Hypothalamus (tissue), 51 donors: ENCODE results near the gene AHRR.

Experiments used
- DNase-seq, 51 donors: peaks; one replicate each; lab custom pipeline; 2025; lab: John Stamatoyannopoulos, UW

The AHRR gene

GRCh38 chr5:451587-452458, 130.3 kb downstream of the AHRR start:
- no peak for DNase-seq

DNA sequence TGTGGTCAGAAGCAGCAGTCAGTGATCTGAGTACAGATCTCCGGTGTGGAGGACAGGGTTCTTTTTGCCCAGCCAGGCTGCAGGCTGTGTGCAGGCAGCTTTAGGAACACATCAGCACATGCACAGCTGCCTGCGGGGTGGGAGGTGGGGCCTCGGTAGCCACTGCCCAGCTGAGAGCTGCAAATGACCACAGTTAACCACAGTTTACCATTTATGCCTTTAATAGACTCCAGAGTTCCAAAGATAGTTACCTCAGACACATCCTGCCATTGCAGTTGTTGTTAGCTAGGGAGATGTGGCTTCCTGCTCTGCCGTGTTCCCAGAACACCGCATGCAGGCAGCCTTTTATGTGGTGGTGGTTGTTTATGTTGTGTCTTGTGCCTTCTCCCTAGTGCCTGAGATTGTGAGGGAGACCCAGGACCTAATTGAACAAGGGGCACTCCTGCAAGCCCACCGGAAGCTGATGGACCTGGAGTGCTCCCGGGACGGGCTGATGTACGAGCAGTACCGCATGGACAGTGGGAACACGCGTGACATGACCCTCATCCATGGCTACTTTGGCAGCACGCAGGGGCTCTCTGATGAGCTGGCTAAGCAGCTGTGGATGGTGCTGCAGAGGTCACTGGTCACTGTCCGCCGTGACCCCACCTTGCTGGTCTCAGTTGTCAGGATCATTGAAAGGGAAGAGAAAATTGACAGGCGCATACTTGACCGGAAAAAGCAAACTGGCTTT, 131.6 kb downstream of the AHRR start:
- no peak for DNase-seq

DNA sequence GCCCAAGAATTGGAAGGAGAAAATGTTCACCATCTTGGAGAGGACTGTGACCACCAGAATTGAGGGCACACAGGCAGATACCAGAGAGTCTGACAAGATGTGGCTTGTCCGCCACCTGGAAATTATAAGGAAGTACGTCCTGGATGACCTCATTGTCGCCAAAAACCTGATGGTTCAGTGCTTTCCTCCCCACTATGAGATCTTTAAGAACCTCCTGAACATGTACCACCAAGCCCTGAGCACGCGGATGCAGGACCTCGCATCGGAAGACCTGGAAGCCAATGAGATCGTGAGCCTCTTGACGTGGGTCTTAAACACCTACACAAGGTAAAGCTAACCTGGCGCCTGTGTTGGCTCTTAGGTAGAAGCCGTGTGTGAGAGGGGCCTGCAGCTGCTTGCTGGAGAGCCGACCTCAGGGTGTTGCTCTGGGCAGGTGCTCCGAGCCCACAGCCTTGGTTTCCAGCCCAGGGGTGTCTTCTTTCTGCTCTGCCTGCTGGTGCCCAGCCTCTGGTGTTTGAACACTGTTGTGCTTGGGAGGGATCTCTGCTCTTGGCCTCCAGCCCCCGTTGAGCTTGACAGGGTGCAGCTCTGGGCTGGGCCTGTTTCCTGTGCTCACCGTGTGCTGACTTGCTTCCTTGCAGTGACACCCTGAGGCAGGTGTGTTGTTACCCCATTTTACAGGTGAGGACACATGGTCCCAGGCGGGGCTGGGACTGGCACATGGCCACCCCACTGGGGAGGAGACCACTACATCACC, 132.4 kb downstream of the AHRR start:
- no peak for DNase-seq

DNA sequence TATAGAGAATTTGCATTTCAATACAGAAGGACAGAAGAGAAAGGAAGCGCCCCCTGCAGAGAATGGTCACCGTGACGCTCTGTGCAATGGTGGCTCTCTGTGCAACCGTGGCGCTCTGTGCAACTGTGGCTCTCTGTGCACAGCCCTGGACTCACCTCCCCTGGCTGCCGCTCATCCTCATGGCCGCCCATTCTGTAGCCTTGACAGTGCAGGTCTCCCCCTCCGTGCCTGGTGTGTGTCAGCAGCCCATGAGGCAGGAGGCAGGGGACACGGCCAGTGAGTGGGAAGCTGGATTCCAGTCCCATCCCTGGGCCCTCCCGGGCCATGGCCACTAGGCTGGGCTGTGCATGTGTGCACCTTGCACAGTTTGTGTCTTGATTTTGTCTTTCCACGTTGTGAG, 133.4 kb downstream of the AHRR start:
- no peak for DNase-seq

DNA sequence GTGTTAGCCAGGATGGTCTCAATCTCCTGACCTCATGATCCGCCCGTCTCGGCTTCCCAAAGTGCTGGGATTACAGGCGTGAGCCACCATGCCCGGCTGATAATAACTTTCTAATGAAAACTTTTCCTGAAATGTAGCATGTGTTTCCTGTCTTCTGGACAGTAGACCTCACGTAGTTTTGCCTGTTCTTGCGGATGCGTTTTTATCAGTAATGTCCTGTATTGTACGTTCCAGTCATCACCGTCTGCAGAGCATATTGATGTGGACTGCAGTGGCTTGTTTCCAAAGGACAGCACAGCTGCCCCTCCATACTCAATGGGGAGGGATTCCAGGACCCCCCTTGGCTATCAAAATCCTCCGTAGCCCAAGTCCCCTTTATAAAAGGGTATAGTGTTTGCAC, 134.3 kb downstream of the AHRR start:
- DNase-seq: no peak

DNA sequence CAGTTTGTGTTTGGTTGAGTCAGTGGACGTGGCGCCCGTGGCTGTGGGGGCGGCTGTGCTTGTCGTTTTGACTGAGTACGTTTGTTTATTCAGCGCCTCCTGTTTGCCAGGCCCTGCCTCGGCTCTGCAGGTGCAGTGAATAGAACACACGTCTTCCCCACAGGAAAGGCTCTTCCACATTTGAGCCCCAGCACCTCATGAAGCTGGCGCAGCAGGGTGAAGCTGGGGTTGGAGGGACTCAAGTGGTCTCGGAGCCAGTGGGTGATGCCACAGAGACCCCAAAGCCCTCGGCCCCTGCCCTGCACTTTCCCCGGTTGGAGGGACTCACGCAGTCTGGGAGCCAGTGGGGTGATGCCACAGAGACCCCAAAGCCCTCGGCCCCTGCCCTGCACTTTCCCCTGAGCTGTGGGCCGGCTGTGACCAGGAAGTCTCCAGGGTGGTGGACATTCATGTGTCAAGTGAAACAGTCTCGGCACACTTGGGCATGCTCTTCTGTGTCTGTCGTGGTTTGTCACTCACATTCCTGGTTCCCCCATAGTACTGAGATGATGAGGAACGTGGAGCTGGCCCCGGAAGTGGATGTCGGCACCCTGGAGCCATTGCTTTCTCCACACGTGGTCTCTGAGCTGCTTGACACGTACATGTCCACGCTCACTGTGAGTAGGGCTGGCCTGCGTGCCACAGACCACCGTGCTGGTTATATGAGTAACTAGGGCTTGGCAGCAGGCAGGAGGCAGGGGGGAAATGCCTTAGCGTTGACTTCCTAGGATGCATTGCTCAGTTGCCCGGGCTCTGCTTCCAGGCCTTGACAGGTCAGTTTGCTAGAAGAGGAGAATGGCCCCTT, 135.1 kb downstream of the AHRR start:
- no peak for DNase-seq

DNA sequence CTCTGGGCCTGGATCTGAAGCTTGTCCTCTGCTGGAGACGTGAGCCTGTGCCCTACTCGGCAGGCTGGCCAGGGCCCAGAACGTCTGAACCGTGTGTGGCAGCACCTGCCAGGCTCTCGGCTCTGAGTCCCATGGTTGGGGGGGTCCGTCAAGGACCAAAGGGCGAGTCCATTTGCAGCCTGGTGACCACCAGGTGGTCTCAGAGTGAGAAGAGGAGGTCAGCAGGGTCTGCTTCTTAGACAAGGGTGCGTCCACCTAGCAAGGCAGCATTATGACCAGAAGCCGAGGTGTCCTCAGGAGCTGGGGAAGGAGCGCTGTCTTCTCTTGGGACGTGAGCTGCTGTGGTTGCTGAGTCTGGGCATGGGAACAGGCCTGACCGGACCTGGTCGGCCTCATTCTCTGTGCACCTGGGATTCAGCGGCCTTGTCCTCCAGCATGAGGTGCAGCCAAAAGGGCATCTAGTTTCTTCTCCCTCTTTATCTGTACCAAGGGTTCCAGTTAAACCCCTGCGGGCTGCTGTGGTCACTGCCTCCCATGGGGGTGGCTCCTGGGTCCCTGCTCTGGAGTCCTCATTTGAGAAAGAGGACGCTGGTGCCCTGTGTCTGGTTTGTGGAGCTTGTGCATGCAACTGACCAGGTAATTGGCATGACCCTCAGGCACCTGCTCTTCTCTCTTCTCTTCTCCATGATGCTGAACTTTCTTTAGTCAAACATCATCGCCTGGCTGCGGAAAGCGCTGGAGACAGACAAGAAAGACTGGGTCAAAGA, 135.9 kb downstream of the AHRR start:
- DNase-seq: no peak

DNA sequence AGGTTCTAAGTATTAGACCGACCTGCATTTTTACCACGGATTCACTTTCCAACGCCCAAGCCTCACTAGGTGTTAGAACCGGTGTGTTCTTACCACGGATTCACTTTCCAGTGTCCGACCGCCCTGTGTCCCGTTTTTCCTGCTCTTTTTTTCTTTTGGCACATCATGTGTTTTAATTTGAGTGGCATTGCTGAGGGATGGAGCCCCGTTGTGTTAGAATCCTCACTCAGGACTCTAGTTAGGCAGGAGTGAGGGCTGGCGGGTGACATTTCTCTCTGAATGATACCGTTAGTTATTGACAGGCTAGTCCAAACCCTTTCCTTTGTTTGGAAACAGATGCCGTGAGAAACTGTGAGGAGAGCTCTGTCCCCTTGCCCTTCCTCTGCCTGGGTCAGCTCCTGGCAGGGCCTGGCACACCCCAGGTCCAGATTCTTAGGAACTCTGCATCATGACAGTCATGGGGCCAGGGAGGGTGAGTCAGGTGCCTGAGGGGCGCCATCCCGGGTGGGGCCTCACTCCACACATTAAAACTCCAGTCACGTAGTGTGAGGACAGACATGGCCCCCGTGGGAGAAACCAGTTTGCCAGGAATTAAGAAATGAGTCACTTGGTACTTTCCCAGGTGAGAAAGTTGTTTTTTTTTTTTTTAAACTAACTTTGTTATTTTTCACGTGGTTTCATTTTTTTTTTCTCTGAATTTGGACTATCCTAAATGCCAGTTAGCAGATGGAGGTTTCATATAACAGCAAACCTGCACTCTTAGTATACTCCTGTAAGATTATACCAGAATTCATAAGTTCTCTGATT, 137.2 kb downstream of the AHRR start:
- DNase-seq: no peak

DNA sequence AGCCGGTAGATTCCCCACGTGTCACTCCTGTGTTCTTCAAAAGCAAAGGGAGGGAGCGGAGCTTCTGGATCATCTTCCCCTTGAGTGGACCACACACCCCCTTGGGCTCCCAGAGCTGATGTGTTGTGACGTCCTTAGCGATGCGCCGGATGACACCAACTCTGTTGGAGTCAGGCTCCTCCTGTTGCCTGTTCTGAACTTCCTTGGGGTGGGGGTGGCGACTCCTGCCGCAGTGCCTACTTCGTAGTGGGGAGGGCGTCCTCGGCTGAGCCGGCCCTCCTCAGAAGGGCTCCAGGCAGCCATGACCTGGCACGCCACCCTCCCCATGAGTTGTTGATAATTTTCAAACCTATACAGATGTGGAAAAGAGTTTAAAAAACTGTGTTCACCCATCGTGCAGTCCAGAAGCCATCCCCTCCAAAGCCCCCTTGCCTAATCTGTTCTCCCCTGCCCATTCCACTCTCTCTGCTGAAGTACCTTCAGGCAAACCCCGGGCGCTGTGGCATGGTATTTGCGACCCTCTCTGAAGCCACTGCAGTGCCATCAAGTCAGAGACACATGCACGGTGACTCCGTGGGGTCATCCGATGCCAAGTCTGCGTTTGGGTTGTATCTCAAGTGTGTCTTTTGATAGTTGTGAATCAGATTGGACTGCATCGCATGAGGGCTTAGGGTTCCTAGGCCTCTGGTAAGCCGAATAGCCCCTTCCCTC, 138.2 kb downstream of the AHRR start:
- no peak for DNase-seq

DNA sequence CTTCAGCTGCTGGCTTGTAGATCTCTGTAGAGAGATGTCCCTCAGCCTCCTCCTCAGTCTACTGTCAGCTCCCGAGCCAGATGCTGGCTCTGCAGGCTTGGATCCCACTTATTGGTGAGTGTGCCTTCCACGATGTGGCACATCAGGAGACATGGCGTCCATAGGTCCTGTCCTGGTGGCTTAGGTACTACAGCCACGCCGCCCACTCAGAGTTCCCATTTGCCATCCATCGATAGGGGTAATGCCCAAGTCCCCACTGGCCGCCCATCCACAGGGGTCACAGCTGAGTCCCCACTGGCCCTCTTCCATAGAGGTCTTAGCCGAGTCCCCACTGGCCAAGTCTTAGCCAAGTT, 138.7 kb downstream of the AHRR start:
- no peak for DNase-seq

DNA sequence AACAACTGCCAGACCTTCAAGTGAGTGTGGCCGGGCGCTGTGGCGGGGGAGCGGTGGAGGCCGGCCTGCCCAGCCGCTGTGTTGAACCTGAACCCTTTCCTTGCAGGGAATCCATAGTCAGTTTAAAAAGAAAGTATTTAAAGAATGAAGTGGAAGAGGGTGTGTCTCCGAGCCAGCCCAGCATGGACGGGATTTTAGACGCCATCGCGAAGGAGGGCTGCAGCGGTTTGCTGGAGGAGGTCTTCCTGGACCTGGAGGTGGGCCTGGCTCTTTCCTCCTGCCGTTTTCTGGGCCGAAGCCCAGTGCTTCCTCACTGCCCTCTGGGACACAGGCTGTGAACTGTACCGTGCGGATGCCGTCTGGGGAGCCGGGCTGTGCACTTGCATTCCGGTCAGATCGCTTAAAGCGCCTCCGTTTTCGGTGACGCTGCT, 140.6 kb downstream of the AHRR start:
- no peak for DNase-seq

DNA sequence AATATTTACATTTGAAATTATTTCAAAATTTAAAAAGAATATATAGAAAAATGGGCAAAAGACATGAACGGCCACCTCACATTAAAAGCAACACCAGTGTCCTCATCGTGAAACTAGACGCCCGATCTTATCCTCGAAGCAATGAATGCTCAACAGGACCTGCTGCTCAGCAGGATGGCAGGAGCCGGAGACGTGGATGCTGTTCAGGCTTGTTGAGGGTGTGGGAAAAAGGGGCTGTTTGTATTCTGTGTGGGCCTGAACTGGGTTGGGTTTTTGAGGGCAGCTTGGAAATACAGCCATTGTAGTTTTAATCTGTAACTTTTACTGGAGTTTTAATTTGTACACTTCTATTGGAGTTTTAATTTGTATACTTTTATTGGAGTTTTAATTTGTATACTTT, 141.8 kb downstream of the AHRR start:
- DNase-seq: no peak

GRCh38 chr5:463952-464351, 142.4 kb downstream of the AHRR start:
- no peak for DNase-seq

GRCh38 chr5:464446-464842, 142.9 kb downstream of the AHRR start:
- no peak for DNase-seq

- DNase-seq: no peak
Observed at GRCh38 chr5:464843-465590, 143.5 kb downstream of the AHRR start.

DNA sequence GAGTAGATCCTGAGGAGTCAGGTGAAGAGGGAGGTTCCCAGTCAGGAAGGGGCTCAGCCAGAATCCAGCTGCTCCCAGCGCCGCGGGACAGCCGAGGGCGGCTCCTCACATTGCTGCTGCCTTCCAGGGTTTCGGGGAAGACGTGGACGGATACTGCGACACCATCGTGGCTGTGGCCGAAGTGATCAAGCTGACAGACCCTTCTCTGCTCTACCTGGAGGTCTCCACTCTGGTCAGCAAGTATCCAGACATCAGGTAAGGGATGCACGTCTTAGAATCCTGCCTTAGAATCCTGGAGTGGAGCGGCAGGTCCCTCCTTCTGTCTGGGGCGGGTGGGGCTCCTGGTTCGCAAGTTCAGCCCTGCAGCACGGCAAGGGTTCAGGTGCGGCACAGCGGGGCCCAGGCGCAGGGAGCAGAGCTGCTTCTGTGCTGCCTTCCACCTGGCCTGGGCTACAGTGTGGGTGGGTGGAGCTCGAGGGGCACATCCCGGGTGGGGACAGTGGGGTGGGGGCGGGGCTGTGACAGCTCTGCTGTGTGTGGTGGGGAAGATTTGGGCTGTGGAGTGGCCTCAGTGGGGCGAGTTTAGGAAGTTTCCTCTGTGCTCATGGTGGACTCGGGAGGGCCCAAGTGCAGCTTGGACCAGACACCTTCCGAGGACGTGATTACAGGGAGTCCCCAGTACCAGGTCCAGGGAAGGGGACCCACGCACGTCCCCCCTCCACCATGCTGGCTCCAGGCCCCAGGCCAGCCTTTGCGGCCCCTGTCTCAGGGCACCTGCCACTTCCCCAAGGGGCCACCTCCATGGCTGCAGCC, 144.3 kb downstream of the AHRR start:
- no peak for DNase-seq
